ENCODE measurements around the gene CKMT2.

CKMT2 gene

GRCh38 chr5:81219389-81219788 lies 13.7 kb upstream of the CKMT2 start:
- DNase-seq: no peak

DNA sequence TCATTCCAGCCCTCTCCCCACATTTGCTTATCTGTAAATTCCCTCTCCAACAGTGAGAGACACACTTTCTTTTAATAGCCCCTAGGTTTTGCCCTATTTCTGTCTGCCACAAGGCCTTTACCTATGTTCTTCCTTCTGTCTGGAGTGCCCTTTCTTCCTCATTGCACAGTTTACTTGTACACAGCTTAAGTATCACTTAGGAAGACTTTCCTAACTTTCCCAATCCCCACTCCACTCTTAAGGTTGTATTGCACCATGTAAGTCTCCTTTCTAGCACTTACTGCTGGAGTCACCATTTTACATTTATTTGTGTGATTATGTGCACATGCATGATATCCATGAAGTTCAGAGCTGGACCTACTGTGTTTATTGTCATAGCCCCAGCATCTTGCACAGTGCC lies 10.8 kb upstream of the CKMT2 start:
- DNase-seq: no peak

GRCh38 chr5:81225463-81225862 lies 7.7 kb upstream of the CKMT2 start:
- no peak for DNase-seq

DNA sequence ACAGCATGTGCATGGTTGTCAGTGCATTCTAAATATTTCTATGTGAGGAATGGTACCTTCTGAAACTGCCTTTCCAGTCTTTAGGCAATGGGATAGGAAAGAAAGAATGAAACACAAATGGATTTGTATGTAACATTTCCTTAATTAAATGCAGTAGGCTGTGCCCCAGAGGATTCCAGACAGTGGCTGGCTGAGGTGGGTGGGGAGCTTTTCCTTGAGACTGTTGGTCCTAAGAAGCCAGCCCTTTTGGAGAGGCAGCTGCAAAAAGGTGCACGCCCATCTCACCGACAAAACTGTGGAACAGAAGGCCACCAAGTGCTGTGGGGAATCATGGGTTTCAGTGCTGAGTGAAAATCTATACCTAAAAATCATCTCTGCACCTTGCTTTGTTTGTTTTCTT lies 6.8 kb upstream of the CKMT2 start:
- no peak for DNase-seq

- DNase-seq: no peak
Observed at GRCh38 chr5:81226949-81227348, 6.2 kb upstream of the CKMT2 start.

GRCh38 chr5:81228084-81228483 lies 5.0 kb upstream of the CKMT2 start:
- DNase-seq: no peak

DNA sequence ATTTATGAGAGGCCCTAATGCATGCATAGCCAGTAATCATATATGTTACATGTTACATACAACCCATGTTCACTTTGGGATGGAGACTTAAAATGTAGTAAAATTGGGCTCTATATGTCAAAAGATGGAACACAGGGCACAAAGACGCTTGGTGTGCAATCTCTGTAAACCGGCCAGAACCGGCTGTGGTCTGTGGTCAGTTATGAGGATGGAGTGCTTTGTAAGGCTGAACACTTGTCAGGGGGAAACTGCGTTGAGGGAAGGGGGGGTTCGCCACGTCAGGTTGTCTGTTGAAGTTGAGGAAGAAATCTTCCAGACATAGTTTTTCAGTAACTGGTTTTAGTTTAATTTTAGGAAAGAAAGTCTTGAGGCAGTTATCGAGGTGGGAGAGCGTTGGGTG lies 2.7 kb upstream of the CKMT2 start:
- no peak for DNase-seq

- no peak for DNase-seq
Observed at GRCh38 chr5:81232464-81233079, 550 bp upstream of the CKMT2 start.

- no peak for DNase-seq
Observed at GRCh38 chr5:81234299-81234698, 1.2 kb downstream of the CKMT2 start.

DNA sequence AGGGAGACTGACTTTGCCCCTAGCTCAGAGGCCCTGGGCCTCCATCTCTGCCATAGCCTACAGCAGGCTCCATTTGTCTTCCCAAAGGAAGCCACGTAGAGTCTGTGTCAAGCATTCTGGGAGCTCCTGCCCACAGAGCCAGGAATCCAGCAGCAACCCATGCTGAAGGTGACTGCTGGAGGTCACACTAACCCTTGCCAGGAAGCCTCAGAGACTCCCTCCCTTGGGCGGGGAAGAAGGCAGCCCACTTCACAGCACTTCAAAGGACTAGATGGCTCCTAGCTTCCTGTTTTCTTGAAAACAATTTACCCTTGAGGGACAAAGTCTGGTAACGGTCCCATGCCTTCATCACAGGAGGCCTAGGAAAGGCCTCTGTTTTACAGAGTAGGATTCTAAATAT lies 1.7 kb downstream of the CKMT2 start:
- no peak for DNase-seq

DNA sequence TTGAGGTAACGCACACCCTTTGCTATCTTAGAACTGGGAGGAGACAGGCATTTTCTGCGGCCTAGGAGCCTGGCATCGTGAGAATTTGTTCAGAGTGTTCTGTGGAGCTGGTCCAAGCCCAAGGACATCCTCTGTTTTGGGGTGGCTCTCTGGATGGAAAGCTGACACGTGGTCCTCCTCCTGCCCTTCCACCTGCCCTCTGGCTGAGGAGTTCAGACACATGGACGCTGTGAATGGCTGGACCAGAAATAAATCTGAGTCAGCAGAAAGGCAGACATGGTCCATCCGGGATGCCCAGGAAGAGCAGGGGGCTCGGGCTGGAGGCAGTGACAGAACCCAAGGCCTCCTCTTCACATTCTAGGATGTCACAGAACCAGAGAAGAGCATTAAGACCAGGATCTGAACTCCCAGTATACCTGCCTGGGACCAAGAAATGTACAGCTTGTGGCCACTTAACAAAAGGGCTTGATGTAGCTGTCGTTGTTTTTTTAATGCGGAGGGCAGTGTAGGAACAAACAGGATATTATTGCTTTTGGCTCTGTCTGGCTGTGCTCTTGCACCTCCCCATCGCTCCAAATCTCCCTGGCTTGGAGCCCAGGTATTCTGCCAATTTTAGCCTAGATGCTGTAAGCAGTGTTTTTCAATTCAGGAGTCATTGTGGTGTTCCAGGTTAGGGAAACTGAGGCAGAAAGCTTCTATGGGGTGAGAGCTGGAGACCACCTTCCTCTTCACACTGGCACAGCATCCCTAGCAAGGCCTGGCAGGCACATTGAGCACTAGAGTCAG lies 2.4 kb downstream of the CKMT2 start:
- DNase-seq: no peak

DNA sequence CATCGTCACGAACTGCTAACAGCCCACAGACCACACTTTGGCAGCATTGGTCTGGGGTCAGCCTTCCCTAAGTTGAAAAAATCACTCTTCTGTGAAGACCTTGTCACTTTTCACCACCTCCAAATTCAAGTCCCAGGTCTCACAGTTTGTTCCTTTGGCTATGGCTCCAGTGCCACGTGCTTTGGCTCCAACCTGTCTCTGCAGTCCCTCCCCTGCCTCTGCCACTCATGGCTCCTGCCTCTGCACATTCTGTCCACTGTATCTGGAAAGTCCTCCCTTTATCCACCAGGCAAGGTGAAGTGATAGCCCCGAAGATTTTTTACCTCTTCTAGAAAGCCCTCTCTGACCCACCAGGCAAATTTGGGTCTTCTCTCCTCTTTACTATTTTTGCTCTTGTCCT lies 5.3 kb downstream of the CKMT2 start:
- no peak for DNase-seq

DNA sequence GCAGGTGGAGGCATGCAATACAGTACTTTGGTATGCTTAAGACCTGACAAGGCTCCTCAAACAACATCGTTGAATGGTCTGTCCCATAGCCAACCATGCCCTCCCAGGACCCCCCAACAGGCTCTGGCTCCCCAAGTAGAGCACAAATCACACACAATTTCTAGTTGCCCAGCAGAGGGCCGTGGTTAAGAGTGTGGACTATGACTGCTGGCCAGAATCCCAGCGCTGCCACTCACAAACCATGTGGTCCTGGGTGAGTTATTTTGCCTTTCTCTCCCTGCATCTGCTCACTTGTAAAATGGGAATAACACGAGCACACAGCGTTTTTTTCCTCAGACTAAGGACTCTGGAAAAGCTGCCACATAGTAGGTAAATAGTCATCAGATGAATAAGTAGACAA lies 6.5 kb downstream of the CKMT2 start:
- DNase-seq: no peak

- DNase-seq: no peak
Observed at GRCh38 chr5:81241001-81241400, 7.9 kb downstream of the CKMT2 start.

- DNase-seq: no peak
Observed at GRCh38 chr5:81241961-81242648, 9.0 kb downstream of the CKMT2 start.

DNA sequence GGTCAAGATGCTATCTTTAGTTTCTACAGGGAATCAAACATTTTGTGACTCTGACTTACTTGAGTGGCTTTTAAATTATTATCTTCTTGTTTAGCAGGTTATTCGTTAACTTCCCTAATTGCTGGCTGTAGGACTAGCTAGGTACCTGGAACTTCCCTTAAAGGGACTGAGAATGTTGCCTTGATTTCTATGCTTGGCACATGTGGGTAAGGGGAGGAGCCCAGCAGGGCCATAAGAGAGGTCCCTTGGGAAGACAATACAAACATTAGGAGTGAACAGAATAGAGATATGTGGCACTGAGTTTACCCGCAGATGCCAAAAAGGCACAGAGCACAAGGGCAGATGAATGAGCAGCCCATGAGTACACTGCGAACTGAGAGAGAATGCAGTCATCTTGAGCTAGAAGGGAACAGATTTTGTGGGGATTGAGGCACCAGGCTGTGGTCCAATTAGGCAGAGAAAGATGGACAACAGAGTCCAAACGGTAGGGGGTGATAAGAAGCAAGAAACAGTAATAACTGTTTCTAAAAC lies 9.8 kb downstream of the CKMT2 start:
- DNase-seq: no peak

- no peak for DNase-seq
Observed at GRCh38 chr5:81244451-81244850, 11.3 kb downstream of the CKMT2 start.

DNA sequence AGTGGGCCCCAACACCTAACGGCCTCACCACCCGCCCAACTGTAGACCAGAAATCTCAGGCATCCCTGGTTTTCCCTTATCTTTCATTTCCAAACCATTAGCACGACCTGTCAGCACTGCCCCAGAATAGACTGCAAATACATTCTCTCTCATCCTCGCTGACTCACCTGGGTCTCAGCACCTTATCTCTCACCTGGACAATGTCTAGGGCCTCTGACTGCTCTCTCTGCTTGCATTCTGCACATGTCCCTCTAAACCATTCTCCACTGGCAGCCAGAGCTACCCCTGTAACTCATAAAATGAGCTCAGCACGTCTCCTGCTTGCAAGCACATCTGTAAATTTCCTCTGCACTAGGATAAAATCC lies 12.7 kb downstream of the CKMT2 start:
- no peak for DNase-seq

GRCh38 chr5:81246697-81247096 lies 13.6 kb downstream of the CKMT2 start:
- no peak for DNase-seq

- no peak for DNase-seq
Observed at GRCh38 chr5:81247441-81247972, 14.4 kb downstream of the CKMT2 start.

DNA sequence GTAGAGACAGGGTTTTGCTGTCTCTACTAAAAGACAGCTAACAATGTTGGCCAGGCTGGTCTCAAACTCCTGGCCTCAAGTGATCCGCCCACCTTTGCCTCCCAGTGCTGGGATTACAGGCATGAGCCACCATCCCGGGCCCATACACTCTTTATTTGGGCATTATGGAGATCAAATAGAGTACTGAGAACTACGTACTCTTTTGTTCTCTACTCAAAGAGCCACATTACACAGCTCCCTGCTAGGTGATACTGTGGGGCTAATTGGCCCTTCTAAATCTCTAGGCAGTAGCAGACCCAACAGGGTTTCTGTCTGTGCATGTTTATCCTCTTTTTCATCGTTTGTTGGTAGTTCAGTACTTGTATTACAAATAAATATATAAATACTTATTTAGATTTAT lies 16.1 kb downstream of the CKMT2 start:
- DNase-seq: no peak

DNA sequence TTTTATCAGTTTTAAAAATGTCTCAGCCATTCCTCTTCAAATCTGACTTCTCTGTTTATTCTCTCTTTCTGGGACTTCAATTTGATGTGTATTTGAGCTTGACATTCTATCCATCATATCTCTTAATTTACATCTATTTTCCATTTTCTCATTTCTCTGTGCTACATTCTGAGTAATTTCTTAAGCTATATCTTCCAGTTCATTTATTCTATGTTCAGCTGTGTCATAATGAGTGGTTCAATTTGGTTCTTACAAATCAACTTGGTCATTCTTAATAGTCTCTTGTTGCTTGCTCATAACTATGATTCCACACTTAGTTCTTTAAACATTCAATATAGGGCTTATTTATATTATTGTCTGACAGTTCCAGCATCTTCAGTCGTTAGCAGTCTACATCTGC lies 16.9 kb downstream of the CKMT2 start:
- DNase-seq: no peak

DNA sequence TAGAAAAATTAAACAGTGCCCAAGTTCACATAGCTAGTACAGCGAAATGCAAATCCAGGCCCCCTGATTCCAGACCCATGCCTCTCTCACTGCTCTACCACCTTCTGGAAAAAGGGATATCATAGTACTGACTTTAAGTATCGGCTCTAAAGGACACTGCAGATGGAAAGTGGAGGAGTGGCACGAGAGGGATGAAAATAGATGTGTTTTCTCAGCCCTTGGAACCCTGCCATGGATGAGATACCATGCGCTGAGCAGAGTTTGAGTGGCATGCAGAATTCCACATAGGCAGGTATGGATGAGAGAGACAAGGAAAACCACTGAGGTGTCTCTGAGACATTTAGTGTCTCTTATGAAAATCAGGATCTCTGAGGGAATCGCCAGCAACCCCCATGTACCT lies 18.8 kb downstream of the CKMT2 start:
- no peak for DNase-seq

DNA sequence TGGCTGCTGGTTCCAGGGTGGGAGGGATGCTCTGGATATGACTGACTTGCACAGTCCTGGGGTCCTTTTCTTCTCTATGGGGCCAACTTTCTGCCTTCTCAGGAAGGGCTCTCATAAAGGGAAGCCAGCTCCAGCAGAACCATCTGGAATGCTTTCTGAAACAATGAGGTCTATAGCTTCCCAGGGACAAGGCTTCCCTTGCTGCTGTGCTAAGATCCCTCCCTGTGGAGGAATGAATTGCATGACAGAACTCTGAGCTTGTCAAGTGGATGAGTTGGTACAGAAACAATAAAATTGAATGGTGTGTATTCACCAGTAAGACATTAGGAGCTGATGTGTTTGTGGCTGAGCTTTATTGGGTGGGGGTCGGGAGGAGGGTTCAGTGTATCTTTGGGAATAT lies 19.8 kb downstream of the CKMT2 start:
- no peak for DNase-seq

Measured in AML-193 (cell line).